NCI-H1417 (cell line): Measurements from ENCODE around the gene JMJD6.
"Not testable (repeated sequence)": the region's sequence is repeated elsewhere in the genome, so short reads cannot be mapped to it uniquely, and the experiment has no call there.

Experiments
- DNase-seq, 3 experiments: peaks; one replicate each; lab custom pipeline; 2025; lab: John Stamatoyannopoulos, UW

The JMJD6 gene

GRCh38 chr17:76716146-76716838, 10.1 kb downstream of the JMJD6 start:
- no peak for DNase-seq

- no peak for DNase-seq
These were observed 10.9 kb downstream of the JMJD6 start for GRCh38 chr17:76715496-76715830.

- DNase-seq: peak; percentile 15 to 75 (median 63)
These were observed 11.4 kb downstream of the JMJD6 start for GRCh38 chr17:76714822-76715495.

GRCh38 chr17:76714336-76714735, 12.1 kb downstream of the JMJD6 start:
- DNase-seq: no peak

GRCh38 chr17:76713765-76714164, 12.6 kb downstream of the JMJD6 start:
- DNase-seq: no peak

- DNase-seq: not testable (repeated sequence)
These were observed 14.1 kb downstream of the JMJD6 start for GRCh38 chr17:76712321-76712720.

- DNase-seq: peak; percentile 60 to 73 (median 61)
These were observed 15.4 kb downstream of the JMJD6 start, which contains the start of gene MXRA7 for GRCh38 chr17:76710863-76711611. Gene MXRA7, minus strand, starts transcription at chr17:76710965. Its CDS starts 19 bp downstream, at chr17:76710946.

- peak in 2 of 3 experiments; percentile 40 to 44 for DNase-seq
These were observed 16.2 kb downstream of the JMJD6 start for GRCh38 chr17:76709951-76710862.

GRCh38 chr17:76709077-76709950, 17.1 kb downstream of the JMJD6 start:
- peak; percentile 41 to 80 (median 70) for DNase-seq

GRCh38 chr17:76707985-76708807, 18.2 kb downstream of the JMJD6 start:
- peak in 1 of 3 experiments; percentile 49 for DNase-seq

- no peak for DNase-seq
These were observed 19.6 kb downstream of the JMJD6 start for GRCh38 chr17:76706817-76707216.

GRCh38 chr17:76704805-76705204, 21.6 kb downstream of the JMJD6 start:
- DNase-seq: no peak

- no peak for DNase-seq
These were observed 23.3 kb downstream of the JMJD6 start for GRCh38 chr17:76702941-76703637.

GRCh38 chr17:76702076-76702475, 24.3 kb downstream of the JMJD6 start:
- DNase-seq: no peak

GRCh38 chr17:76701471-76701967, 24.9 kb downstream of the JMJD6 start:
- DNase-seq: no peak

- DNase-seq: peak; percentile 66 to 78 (median 76)
These were observed 25.6 kb downstream of the JMJD6 start for GRCh38 chr17:76700617-76701470.

GRCh38 chr17:76700270-76700616, 26.2 kb downstream of the JMJD6 start:
- peak in 1 of 3 experiments; percentile 66 for DNase-seq

- DNase-seq: not testable (repeated sequence)
These were observed 27.9 kb downstream of the JMJD6 start for GRCh38 chr17:76698466-76698977.
